Activated CD8-positive, alpha-beta memory T cell treated with anti-CD3 and anti-CD28 coated beads for 4 hours (primary cell): Measurements from ENCODE around the gene SAMHD1.
"Not testable (repeated sequence)": the region's sequence is repeated elsewhere in the genome, so short reads cannot be mapped to it uniquely, and the experiment has no call there.

ENCODE experiments used
- DNase-seq, 2 donors: peaks; one replicate each; pipeline ENCODE4 v3.0.0-alpha.2; 2020; ENCODE audit warnings: low read depth in 2 of 2

SAMHD1 gene

DNA sequence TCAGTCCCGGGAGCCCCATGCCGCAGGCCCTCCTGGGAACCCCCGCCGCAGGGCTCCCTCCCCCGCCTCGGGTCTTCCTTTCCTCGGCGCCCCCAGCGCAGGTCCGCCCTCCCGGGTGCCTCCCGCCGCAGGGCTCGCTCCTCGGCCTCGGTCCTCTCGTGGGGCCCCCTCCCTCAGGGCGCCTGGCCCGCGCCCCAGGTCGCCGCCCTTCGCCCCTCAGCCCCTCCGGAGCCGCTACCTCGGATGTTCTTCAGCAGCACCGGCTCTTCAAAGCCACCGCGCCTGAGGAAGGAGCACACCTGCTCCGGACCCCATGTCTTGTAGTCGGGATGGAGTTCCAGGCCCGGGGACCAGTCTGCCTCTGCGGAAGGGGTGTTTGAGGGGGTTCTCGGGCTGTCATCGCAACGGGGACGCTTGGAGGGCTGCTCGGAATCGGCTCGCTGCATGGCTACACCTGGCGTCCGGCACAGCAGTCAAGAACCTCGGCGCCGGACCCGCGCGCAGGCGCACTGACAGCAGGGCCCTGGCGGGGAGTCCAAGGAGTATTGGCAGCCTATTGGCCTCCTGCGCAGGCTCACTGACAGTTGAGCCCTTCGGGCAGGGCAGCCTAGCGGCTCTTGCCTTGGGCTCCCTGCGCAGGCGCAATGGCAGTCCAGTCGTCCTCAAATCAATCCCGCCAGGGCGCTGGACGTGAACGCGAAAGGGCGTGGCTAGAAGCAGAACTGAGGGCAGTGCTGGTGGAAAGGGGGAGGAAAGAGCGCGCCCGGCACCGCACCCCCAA is at the start of gene SAMHD1:
Gene SAMHD1, minus strand, starts transcription at position 511 of the 781 bp plus-strand sequence. Its CDS starts 65 bp downstream, at position 446.
- DNase-seq, result peak; percentile 76 to 82

GRCh38 chr20:37000171-37000570 is 48.7 kb upstream of the SAMHD1 start:
- not testable (repeated sequence) for DNase-seq

GRCh38 chr20:36998652-36999051 is 47.1 kb upstream of the SAMHD1 start:
- no peak for DNase-seq

GRCh38 chr20:36997121-36997520 is 45.6 kb upstream of the SAMHD1 start:
- no peak for DNase-seq

GRCh38 chr20:36994221-36994620 is 42.7 kb upstream of the SAMHD1 start:
- not testable (repeated sequence) for DNase-seq

DNA sequence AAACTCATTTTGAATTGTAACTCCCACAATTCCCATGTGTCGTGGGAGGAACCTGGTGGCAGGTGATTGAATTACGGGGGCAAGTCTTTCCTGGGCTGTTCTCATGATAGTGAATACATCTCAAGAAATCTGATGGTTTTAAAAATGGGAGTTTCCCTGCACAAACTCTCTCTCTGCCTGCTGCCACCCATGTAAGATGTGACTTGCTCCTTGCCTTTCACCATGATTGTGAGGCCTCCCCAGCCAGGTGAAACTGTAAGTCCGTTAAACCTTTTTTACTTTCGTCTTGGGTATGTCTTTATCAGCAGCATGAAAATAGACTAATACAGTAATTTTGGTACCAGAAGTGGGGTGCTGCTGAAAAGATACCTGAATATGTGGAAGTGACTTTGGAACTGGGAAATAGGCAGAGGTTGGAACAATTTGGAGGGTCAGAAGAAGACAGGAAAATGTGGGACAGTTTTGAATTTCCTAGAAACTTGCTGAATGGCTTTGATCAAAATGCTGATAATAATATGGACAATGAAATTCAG is 41.4 kb upstream of the SAMHD1 start:
- no peak for DNase-seq

DNA sequence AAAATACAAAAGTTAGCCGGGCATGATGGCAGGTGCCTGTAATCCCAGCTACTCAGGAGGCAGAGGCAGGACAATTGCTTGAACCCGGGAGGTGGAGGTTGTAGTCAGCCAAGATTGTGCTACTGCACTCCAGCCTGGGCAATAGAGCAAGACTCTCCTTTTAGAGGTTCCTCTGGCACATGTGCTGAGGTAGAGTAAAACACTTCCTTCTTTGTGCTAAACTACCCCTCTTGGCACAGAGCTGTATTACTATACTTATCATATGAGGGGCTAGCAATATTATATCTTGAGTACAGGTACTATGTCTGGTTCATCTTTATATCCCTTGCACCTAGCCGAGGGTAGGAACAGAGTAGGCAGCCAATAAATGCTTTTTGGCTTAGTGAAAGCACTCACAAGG is 40.2 kb upstream of the SAMHD1 start:
- DNase-seq, result no peak

DNA sequence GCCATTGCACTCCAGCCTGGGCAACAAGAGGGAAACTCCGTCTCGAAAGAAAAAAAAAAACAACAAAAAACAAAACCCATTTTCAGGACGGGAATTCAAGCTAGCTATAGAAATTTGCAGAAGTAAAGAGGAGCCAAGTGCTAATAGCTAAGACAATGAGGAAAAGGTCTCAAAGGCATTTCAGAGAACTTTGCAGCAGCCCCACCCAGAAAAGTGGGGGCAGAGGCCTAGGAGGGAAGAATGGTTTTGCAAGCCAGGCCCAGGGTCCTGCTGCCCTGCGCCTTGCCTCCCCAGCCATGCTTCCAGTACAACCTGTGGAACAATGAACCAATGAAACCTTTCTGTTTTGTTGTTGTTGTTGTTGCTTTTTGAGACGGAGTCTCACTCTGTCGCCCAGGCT is 38.3 kb upstream of the SAMHD1 start:
- no peak for DNase-seq

GRCh38 chr20:36988494-36988966 is 37.0 kb upstream of the SAMHD1 start:
- no peak for DNase-seq

- no peak for DNase-seq
These were observed 32.7 kb upstream of the SAMHD1 start for GRCh38 chr20:36984257-36984638.

GRCh38 chr20:36975099-36975818 is 23.8 kb upstream of the SAMHD1 start:
- peak in 1 of 2 donors; percentile 50 for DNase-seq

- no peak for DNase-seq
These were observed 23.2 kb upstream of the SAMHD1 start for GRCh38 chr20:36974660-36975059.

- no peak for DNase-seq
These were observed 19.6 kb upstream of the SAMHD1 start for GRCh38 chr20:36971103-36971502.

GRCh38 chr20:36969478-36970186 is 18.1 kb upstream of the SAMHD1 start:
- DNase-seq, result no peak

DNA sequence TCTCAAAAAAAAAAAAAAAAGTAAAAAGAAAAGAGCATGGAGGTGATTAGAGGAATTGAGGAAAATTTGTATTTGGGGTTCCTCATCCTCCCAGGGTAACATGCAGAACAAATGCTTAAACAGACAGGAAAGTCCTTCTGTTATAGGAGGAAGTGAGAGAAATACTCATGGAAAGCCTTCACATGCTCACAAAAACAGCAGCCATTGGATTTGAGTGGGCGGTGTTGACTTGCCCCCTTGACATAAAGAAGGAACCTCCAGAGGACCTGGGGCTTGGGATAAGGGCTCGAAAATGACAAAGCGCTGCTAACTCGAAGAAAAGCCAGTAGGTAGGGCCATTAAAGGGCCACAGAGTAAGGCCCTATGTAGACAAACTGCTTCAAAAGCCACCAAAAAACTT is 17.5 kb upstream of the SAMHD1 start:
- DNase-seq, result no peak

DNA sequence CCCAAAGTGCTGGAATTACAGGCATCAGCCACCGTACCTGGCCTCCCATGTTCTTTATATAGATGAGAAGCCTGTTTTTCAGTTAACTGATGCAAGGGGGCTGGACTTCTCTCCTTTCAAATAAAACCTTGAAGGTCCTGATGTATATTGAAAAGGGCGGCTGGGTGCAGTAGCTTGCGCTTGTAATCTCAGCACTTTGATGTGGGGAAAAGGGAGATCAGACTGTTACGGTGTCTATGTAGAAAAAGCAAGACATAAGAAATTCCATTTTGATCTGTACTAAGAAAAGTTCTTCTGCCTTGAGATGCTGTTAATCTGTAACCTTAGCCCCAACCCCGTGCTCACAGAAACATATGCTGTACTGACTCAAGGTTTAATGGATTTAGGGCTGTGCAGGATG is 16.1 kb upstream of the SAMHD1 start:
- DNase-seq, result no peak

GRCh38 chr20:36966965-36967364 is 15.5 kb upstream of the SAMHD1 start:
- not testable (repeated sequence) for DNase-seq

DNA sequence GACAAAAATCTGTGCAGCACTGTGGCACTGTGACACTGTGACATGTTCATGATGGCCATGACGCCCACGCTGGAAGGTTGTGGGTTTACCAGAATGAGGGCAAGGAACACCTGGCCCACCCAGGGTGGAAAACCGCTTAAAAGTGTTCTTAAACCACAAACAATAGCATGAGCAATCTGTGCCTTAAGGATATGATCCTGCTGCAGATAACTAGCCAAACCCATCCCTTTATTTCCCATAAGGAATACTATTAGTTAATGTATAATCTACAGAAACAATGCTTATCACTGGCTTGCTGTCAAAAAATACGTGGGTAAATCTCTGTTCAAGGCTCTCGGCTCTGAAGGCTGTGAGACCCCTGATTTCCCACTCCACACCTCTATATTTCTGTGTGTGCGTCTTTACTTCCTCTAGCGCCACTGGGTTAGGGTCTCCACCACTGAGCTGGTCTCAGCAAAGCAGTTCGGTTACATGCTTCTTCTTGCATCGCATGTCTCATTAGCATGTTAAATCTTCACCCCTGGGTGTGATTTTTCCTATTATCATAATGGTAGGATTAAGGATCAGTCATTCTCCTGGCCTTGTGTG is 10.9 kb upstream of the SAMHD1 start:
- DNase-seq, result not testable (repeated sequence)

DNA sequence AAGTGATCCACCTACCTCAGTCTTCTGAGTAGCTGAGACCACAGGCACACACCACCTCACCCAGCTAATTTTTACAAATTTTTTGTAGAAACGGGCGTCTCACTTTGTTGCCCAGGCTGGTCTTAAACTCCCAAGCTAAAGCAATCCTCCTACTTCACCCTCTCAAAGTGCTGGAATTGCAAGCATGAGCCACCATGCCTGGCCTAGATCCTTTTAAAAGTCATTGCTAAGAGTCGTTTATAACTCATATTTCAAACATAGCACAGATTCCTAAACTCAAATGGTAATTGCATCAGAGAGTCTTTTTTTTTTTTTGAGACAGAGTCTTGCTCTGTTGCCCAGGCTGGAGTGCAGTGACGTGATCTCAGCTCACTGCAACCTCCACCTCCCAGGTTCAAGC is 7.7 kb upstream of the SAMHD1 start:
- DNase-seq, result no peak

DNA sequence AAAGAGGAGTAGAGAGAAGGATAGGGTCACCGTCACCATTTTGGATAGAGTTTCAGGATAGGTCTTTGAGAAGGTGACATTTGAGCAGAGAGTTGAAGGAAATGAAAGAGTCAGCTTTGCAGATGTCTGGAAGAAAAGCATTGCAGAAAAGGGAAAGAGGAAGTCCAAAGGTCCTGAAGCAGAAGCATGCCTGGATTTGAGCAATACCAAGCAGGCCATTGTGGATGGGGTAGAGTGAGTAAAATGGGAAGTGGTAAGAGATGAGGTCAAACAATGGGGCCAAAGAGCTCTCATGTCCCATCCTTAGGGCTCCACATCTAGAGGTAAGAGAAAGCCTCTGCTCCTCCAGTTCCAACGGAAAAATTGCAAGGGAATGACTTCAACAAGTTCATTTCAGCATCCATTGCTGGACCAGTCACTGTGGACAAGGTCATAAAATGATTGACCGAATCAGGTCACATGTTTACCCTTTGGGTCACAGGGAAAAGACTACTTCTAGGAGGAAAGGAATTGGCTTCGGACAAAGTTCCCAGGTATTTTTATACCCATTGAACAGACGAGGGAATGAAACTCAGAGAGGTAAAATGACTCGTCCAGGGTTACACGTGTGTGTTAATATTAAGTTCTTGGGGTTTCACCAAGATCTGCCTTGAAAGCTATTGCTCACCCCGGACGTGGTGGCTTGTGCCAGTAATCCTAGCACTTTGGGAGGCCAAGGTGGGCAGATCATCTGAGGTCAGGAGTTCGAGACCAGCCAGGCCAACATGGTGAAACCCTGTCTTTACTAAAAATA is 6.6 kb upstream of the SAMHD1 start:
- DNase-seq, result no peak

- DNase-seq, result no peak
These were observed 5.2 kb upstream of the SAMHD1 start for GRCh38 chr20:36956674-36957073.
